ENCODE measurements around the gene REXO4. TPM values are rescaled to one million over a fixed set of nuclear protein-coding genes. Genes with fewer than 3 reads are reported as not detected.
A peak's percentile ranks its signal among the peaks of the same experiment; 100 is the strongest.
"Not testable (repeated sequence)": the region's sequence is repeated elsewhere in the genome, so short reads cannot be mapped to it uniquely, and the experiment has no call there.

REXO4 gene
- total RNA-seq, 1 donor: 12.5 TPM

- DNase-seq (ENCODE audit: low read depth): no peak
- H3K4me3 ChIP-seq (ENCODE audit: low read depth, low read length): no peak overlapping the region
- no peak for TF ChIP-seq CTCF (IDR thresholded peaks at IDR 0.05; ENCODE audit: insufficient read depth, low read depth, low read length)
These were observed 17.5 kb downstream of the REXO4 start for GRCh38 chr9:133400292-133400691.

GRCh38 chr9:133397895-133398294 lies 19.9 kb downstream of the REXO4 start:
- DNase-seq (ENCODE audit: low read depth): no peak
- no peak overlapping the region for H3K4me3 ChIP-seq (ENCODE audit: low read depth, low read length)
- TF ChIP-seq CTCF (IDR thresholded peaks at IDR 0.05; ENCODE audit: insufficient read depth, low read depth, low read length): no peak

DNA sequence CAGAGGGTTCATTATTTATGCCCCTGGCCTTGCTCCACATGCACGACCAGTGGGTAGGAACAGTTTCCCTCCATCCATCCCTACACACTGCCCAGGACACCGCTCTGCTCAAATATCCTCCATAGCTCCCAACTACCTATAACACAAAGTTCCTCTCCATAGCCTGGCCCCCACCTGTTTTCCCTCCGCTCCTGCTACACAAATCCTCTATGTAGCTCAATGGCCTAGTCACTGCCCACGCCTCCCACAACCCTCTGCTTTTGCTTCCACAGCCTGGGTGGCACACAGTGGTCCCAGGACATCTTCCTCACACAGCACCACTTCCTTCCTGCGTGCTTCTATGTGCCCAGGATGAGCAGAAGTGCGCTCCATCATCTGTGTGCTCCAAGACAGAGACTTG lies 20.4 kb downstream of the REXO4 start:
- no peak overlapping the region for H3K4me3 ChIP-seq (ENCODE audit: low read depth, low read length)
- DNase-seq (ENCODE audit: low read depth): no peak
- TF ChIP-seq CTCF (IDR thresholded peaks at IDR 0.05; ENCODE audit: insufficient read depth, low read depth, low read length): no peak

GRCh38 chr9:133396952-133397351 lies 20.9 kb downstream of the REXO4 start:
- H3K4me3 ChIP-seq (ENCODE audit: low read depth, low read length): no peak overlapping the region
- peak; percentile 26 for DNase-seq (ENCODE audit: low read depth)
- peak; percentile 49 for TF ChIP-seq CTCF (IDR thresholded peaks at IDR 0.05; ENCODE audit: insufficient read depth, low read depth, low read length)

DNA sequence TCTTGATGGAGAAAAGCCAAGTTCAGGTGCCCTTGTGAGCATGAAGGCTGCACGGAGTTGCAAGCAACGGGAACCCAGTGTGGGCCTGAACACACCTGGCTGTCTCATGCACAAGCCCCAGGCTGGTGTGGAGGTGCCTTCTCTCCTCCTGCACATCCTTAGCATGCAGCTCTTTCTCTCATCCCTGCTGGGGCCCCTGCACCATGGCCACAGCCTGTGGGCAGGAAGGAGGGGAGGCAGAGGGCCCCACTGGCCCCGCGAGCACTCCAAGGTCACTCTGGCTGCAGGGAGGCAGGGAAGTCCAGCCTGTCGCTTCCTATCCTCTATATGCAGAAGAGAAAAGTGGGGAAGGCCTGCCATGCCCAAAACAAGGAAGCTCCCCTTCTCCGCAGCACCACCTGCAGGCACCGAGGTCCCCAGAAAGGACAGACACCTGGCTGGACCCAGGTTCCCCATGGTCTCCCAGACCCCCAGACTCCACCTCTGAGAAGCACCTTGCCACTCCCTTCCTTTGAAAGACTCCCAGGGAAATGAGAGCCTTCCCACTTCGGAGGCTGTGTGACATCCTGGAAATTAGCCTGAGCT lies 23.0 kb downstream of the REXO4 start:
- no peak for TF ChIP-seq CTCF (IDR thresholded peaks at IDR 0.05; ENCODE audit: insufficient read depth, low read depth, low read length)
- no peak overlapping the region for H3K4me3 ChIP-seq (ENCODE audit: low read depth, low read length)
- DNase-seq (ENCODE audit: low read depth): no peak

- no peak overlapping the region for H3K4me3 ChIP-seq (ENCODE audit: low read depth, low read length)
- no peak for DNase-seq (ENCODE audit: low read depth)
- TF ChIP-seq CTCF (IDR thresholded peaks at IDR 0.05; ENCODE audit: insufficient read depth, low read depth, low read length): no peak
These were observed 24.4 kb downstream of the REXO4 start for GRCh38 chr9:133393399-133393798.

DNA sequence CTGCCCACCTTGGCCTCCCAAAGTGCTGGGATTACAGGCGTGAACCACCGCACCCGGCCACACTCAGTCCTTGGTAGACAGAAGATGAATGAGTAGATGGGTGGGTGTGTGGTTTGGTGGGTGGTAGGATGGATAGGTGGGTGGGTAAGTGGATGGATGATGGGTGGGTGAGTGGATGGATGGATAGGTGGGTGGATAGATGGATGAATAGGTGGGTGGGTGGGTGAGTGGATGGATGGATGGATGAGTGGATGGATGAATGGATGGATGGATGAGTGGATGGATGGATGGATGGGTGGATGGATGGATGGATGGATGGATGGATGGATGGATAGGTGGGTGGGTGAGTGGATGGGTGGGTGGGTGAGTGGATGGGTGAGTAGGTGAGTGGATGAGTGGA lies 25.5 kb downstream of the REXO4 start:
- H3K4me3 ChIP-seq (ENCODE audit: low read depth, low read length): not testable (repeated sequence)

GRCh38 chr9:133391449-133391848 lies 26.4 kb downstream of the REXO4 start:
- DNase-seq (ENCODE audit: low read depth); H3K4me3 ChIP-seq (ENCODE audit: low read depth, low read length): not testable (repeated sequence)

More for the DNA sequence above, 25.5 kb downstream of the REXO4 start:
- not testable (repeated sequence) for DNase-seq (ENCODE audit: low read depth)

Measured in fibroblast of villous mesenchyme (primary cell).